MCF 10A (cell line): ENCODE results near the gene NAXE. TPM values are rescaled to one million over a fixed set of nuclear protein-coding genes. Genes with fewer than 3 reads are reported as not detected.

ENCODE experiments used
- BruUV-seq: library from RNA; stranded (reverse); fragments of 400-500 nt; replicated peaks from 2 replicates; lab custom pipeline; 2021; lab: Mats Ljungman, UMichigan
- CTCF ChIA-PET: fragments of 300-600 bp; sonication (Branson Sonifier 250); formaldehyde crosslinking; extraction: SDS; loops from one replicate; lab custom pipeline; 2021; ENCODE audit warnings: antibody characterized with exemption, inconsistent platforms; lab: Yijun Ruan, JAX
- POLR2A ChIA-PET: fragments of 300-600, 350-650 bp; sonication (Branson Sonifier 250); formaldehyde crosslinking; extraction: SDS; loops from one replicate; lab custom pipeline; 2020; ENCODE audit warnings: antibody characterized with exemption, inconsistent platforms; lab: Yijun Ruan, JAX
- DNase-seq: peaks from one replicate; pipeline ENCODE4 v3.0.0-alpha.2; 2018; ENCODE audit not compliant: unreplicated experiment
- H3K27ac Mint-ChIP-seq: one replicate; pipeline ENCODE4 v1.8.0; 2022; ENCODE audit warnings: mild to moderate bottlenecking, low read depth, mixed read lengths; ENCODE audit not compliant: unreplicated experiment
- H3K27me3 Mint-ChIP-seq: one replicate; pipeline ENCODE4 v1.8.0; 2022; ENCODE audit warnings: mixed read lengths; ENCODE audit not compliant: insufficient read depth, unreplicated experiment
- H3K36me3 Mint-ChIP-seq: one replicate; pipeline ENCODE4 v1.8.0; 2022; ENCODE audit warnings: mild to moderate bottlenecking, moderate library complexity, mixed read lengths; ENCODE audit not compliant: insufficient read depth, unreplicated experiment
- H3K4me1 Mint-ChIP-seq: one replicate; pipeline ENCODE4 v1.8.0; 2022; ENCODE audit warnings: mixed read lengths; ENCODE audit not compliant: insufficient read depth, unreplicated experiment
- H3K4me3 Mint-ChIP-seq: one replicate; pipeline ENCODE4 v1.8.0; 2022; ENCODE audit warnings: mild to moderate bottlenecking, moderate library complexity, mixed read lengths; ENCODE audit not compliant: unreplicated experiment
- H3K9me3 Mint-ChIP-seq: one replicate; pipeline ENCODE4 v1.8.0; 2022; ENCODE audit warnings: mixed read lengths; ENCODE audit not compliant: unreplicated experiment
- CTCF ChIP-seq: fragments of 200-600 bp; IDR thresholded peaks from one replicate; pipeline ENCODE4 v1.8.0; 2022; ENCODE audit warnings: antibody characterized with exemption, mild to moderate bottlenecking; ENCODE audit not compliant: unreplicated experiment
- intact Hi-C: fragments of 100-400 bp; cut with micrococcal nuclease; formaldehyde crosslinking; loops from 2 replicates; pipeline ENCODE4 v1.14.1; 2022
- total RNA-seq: library from RNA; stranded (reverse); gene quantifications from 2 replicates; pipeline ENCODE4 v1.2.3, GENCODE V29; 2022

The NAXE gene
- total RNA-seq, 1 experiment from 2014 or later, result 155 TPM

DNA sequence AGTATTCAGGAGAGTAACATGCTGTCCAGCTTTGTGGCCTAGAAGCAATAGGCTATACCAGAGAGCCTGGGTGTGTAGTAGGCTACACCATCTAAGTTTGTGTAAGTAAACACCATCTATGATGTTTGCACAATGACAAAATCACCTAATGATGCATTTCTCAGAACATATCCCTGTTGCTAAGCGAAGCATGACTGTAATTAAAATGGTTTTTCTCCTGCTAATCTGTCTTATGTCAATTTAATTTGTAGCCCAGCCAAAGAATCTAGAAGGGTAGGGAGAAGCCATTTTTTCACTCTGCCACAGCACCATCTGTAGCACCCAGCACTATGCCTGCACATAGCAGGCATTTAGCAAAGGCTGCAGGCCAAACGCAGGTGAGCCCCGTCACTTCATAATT lies 14.0 kb upstream of the NAXE start:
- H3K27me3 Mint-ChIP-seq, result peaks cover 11% of the 10 kb centered on the region
- no peak for DNase-seq
- intact Hi-C loops, result no loop called here
- TF ChIP-seq CTCF, result no peak
- H3K27ac Mint-ChIP-seq, result no peak overlapping the region
- H3K4me1 Mint-ChIP-seq, result peaks cover 7% of the 10 kb centered on the region
- H3K36me3 Mint-ChIP-seq, result no peaks in the 10 kb centered on the region
- POLR2A ChIA-PET, result interaction anchor here (0.9 kb wide), 1 partner anchor 74 kb away, joined by 3 read pairs; no protein-coding TSS in a partner anchor
- no peaks in the 10 kb centered on the region for H3K9me3 Mint-ChIP-seq
- no peak overlapping the region for H3K4me3 Mint-ChIP-seq
- CTCF ChIA-PET, result interaction anchor here (0.8 to 2.6 kb wide), 5 partner anchors 28 to 76 kb away, joined by 3 to 12 read pairs (median 6); no protein-coding TSS in a partner anchor
- BruUV-seq, result no TSS peak

- intact Hi-C loops, result no loop called here
- BruUV-seq, result no TSS peak
- no peak for TF ChIP-seq CTCF
- Mint-ChIP-seq H3K4me1 (peaks cover 2% of the 10 kb centered on the region), H3K36me3 (no peaks in the 10 kb centered on the region), H3K9me3 (no peaks in the 10 kb centered on the region), H3K27ac (no peak overlapping the region), H3K4me3 (no peak overlapping the region), H3K27me3 (peaks cover 11% of the 10 kb centered on the region)
- CTCF ChIA-PET, result interaction anchor here (0.6 to 2.6 kb wide), 6 partner anchors 30 to 76 kb away, joined by 3 to 12 read pairs (median 3); no protein-coding TSS in a partner anchor
- DNase-seq, result no peak
- POLR2A ChIA-PET, result no interaction called here
These were observed 13.5 kb upstream of the NAXE start for GRCh38 chr1:156578055-156578454.

- no peak within 1 kb of the TSS for H3K4me3 Mint-ChIP-seq
- DNase-seq, result no peak
- CTCF ChIA-PET, result interaction anchor here (0.6 to 2.1 kb wide), 10 partner anchors 13 to 448 kb away, joined by 3 to 6 read pairs (median 3); partner anchors contain the start of gene NAXE
- POLR2A ChIA-PET, result interaction anchor here (0.6 to 3.8 kb wide), 3 partner anchors 12 to 108 kb away, joined by 3 to 25 read pairs (median 3); partner anchors contain the start of gene NAXE
- no peak within 1 kb of the TSS for H3K27ac Mint-ChIP-seq
- peaks cover 6% of the 10 kb centered on the region for H3K4me1 Mint-ChIP-seq
- intact Hi-C loops, result no loop called here
- no peaks in the 10 kb centered on the region for H3K36me3 Mint-ChIP-seq
- no peaks in the 10 kb centered on the region for H3K9me3 Mint-ChIP-seq
- H3K27me3 Mint-ChIP-seq, result peaks cover 11% of the 10 kb centered on the region
- BruUV-seq, result no TSS peak
- TF ChIP-seq CTCF, result no peak
These were observed 12.1 kb upstream of the NAXE start, which contains the start of gene TTC24 for GRCh38 chr1:156579472-156579871. Gene TTC24 (plus strand): TSS chr1:156579723. CDS start chr1:156581365, 1,642 bp downstream.

- no peak overlapping the region for H3K27ac Mint-ChIP-seq
- H3K9me3 Mint-ChIP-seq, result no peaks in the 10 kb centered on the region
- no peaks in the 10 kb centered on the region for H3K27me3 Mint-ChIP-seq
- BruUV-seq, result no TSS peak
- DNase-seq, result no peak
- ChIA-PET CTCF (interaction anchor here (0.6 to 2.8 kb wide), 21 partner anchors 11 to 1752 kb away, joined by 3 to 18 read pairs (median 4); partner anchors contain the start of gene GPATCH4), POLR2A (interaction anchor here (0.6 to 3.8 kb wide), 3 partner anchors 10 to 38 kb away, joined by 3 to 25 read pairs (median 7); partner anchors contain the start of genes GPATCH4 and NAXE)
- intact Hi-C loops, result no loop called here
- no peaks in the 10 kb centered on the region for H3K36me3 Mint-ChIP-seq
- peaks cover 6% of the 10 kb centered on the region for H3K4me1 Mint-ChIP-seq
- no peak for TF ChIP-seq CTCF
- H3K4me3 Mint-ChIP-seq, result no peak overlapping the region
These were observed 9.8 kb upstream of the NAXE start for GRCh38 chr1:156581661-156582387.
